Testis (tissue), 5 donors: ENCODE results near the gene POGLUT3. TPM values are rescaled to one million over a fixed set of nuclear protein-coding genes. Genes with fewer than 3 reads are reported as not detected.

ENCODE experiments used
- DNase-seq: peaks from one replicate; pipeline ENCODE4 v3.0.0-alpha.2; 2019
- H3K27ac ChIP-seq, 2 donors: fragments of 200-600 bp; sonication (generic); one replicate each; pipeline ENCODE4 v1.5.1; 2019
- H3K27me3 ChIP-seq: fragments of 200-600 bp; sonication (generic); one replicate; pipeline ENCODE4 v1.5.1; 2019
- H3K36me3 ChIP-seq: fragments of 200-600 bp; sonication (generic); one replicate; pipeline ENCODE4 v1.5.1; 2017; ENCODE audit warnings: low read depth; ENCODE audit errors: missing control alignments
- H3K4me1 ChIP-seq: fragments of 200-600 bp; sonication (generic); one replicate; pipeline ENCODE4 v1.5.1; 2019
- H3K4me3 ChIP-seq, 2 donors: fragments of 200-600 bp; sonication (generic); one replicate each; pipeline ENCODE4 v1.5.1; 2017 to 2019
- H3K9me3 ChIP-seq: fragments of 200-600 bp; sonication (generic); one replicate; pipeline ENCODE4 v1.5.1; 2017
- POLR2A ChIP-seq: fragments of 450-650 bp; IDR thresholded peaks from one replicate; pipeline ENCODE4 v1.6.1; 2017; ENCODE audit warnings: antibody characterized with exemption, mild to moderate bottlenecking, moderate library complexity
- WGBS, 2 donors: methylation state at CpG; one replicate each; pipeline ENCODE4 v1.1.5; 2018; 5-methylcytosine and 5-hydroxymethylcytosine counted together
- intact Hi-C: fragments of 100-400 bp; cut with DNase I; formaldehyde crosslinking; loops from one replicate; pipeline ENCODE4 v1.15.1; 2023; ENCODE audit warnings: low total_unique reads
- long read RNA-seq, 2 donors: transcript quantifications; one replicate each; lab custom pipeline, GENCODE V29; 2026
- polyA plus RNA-seq: library from polyadenylated mRNA; stranded (reverse); fragments of 350-450 nt; fragmentation: Illumina TruSeq; extraction: RNeasy Lipid Tissue Mini Kit (QIAGEN cat#74804); gene quantifications from one replicate; pipeline ENCODE4 v1.2.3, GENCODE V29; 2014; ENCODE audit warnings: low read depth, low replicate concordance; ENCODE audit not compliant: insufficient read depth
- total RNA-seq, 2 donors: library from RNA; depleted of rRNA; stranded (reverse); fragments of >200 nt; gene quantifications; one replicate each; pipeline ENCODE4 v1.2.3, GENCODE V29; 2016
- TF ChIP-seq, protein P1 (sequence below), 3 experiments: fragments of 450-650 bp in 2 of 3; fragments of 200-600 bp in 1 of 3; sonication (generic) in 1 of 3; IDR thresholded peaks; one replicate each; pipeline ENCODE4 v1.5.1; 2016 to 2019; ENCODE audit warnings: antibody characterized with exemption in 3 of 3, mild to moderate bottlenecking in 2 of 3, moderate library complexity in 1 of 3

Gene POGLUT3, protein sequence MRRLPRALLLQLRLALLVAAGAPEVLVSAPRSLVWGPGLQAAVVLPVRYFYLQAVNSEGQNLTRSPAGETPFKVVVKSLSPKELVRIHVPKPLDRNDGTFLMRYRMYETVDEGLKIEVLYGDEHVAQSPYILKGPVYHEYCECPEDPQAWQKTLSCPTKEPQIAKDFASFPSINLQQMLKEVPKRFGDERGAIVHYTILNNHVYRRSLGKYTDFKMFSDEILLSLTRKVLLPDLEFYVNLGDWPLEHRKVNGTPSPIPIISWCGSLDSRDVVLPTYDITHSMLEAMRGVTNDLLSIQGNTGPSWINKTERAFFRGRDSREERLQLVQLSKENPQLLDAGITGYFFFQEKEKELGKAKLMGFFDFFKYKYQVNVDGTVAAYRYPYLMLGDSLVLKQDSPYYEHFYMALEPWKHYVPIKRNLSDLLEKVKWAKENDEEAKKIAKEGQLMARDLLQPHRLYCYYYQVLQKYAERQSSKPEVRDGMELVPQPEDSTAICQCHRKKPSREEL
- total RNA-seq (10 to 100 TPM in 1 of 2 donors, 1 to 10 TPM in 1; 6.5 to 10.5 TPM), polyA plus RNA-seq (10.7 TPM)
- long read RNA-seq, donor 1, full-length matches to known transcripts, result 16 of 34 reads
- long read RNA-seq, donor 1, partial matches to known transcripts, result 18 of 34 reads
- long read RNA-seq, donor 1, other reads (novel, unspliced or antisense), result 0 of 34 reads
- long read RNA-seq, donor 2, full-length matches to known transcripts, result 6 of 15 reads
- long read RNA-seq, donor 2, partial matches to known transcripts, result 9 of 15 reads
- long read RNA-seq, donor 2, other reads (novel, unspliced or antisense), result 0 of 15 reads

GRCh38 chr11:108498046-108498815 is at the start of gene POGLUT3:
POGLUT3 (minus strand) TSS chr11:108498384; CDS start chr11:108498366, 18 bp downstream.
- Histone ChIP-seq H3K36me3 (no peaks in the 10 kb centered on the region), H3K27me3 (no peaks in the 10 kb centered on the region), H3K9me3 (no peaks in the 10 kb centered on the region), H3K27ac (peak within 1 kb of the TSS; percentile 84 to 94), H3K4me1 (no peaks in the 10 kb centered on the region), H3K4me3 (peak within 1 kb of the TSS; percentile 76 to 81)
- intact Hi-C loops, result no loop called here
- 0 to 1% methylated on average over 49 to 54 of the region's 84 CpGs for WGBS, 2 donors
- TF ChIP-seq, protein P1, sequence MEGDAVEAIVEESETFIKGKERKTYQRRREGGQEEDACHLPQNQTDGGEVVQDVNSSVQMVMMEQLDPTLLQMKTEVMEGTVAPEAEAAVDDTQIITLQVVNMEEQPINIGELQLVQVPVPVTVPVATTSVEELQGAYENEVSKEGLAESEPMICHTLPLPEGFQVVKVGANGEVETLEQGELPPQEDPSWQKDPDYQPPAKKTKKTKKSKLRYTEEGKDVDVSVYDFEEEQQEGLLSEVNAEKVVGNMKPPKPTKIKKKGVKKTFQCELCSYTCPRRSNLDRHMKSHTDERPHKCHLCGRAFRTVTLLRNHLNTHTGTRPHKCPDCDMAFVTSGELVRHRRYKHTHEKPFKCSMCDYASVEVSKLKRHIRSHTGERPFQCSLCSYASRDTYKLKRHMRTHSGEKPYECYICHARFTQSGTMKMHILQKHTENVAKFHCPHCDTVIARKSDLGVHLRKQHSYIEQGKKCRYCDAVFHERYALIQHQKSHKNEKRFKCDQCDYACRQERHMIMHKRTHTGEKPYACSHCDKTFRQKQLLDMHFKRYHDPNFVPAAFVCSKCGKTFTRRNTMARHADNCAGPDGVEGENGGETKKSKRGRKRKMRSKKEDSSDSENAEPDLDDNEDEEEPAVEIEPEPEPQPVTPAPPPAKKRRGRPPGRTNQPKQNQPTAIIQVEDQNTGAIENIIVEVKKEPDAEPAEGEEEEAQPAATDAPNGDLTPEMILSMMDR (IDR thresholded peaks at IDR 0.05), result no peak
- TF ChIP-seq POLR2A, result no peak
- DNase-seq, result peak; percentile 54

DNA sequence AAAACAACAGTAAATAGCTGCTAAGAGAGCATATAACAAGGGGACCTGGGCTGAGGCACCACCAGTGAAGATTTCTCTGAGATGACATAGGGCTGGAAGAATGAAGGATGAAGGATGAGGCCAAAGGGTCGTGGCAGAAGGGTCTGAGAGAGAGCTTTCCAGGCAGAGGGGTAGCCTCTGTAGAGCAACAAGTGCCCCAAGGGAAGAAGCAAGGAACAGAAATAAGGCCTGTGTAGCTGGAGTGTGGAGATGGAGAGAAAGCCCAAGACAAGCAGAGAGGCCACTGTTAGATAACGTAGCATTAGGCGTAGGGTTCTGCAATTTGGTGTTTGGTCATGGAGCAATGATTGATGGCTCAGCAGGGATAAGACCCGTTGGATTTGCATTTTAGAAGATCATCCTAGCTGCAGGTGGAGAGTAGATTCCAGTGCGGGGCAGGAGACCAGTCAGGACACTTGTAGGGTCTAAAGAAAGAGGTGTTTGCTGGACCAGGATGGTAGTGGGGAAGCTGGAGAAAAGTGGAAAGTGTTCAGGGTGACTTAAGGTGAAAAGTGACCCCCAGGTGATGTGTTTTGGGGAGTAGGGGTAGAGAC is 47.8 kb upstream of the POGLUT3 start:
- intact Hi-C loops, result no loop called here
- TF ChIP-seq, protein P1 (IDR thresholded peaks at IDR 0.05), result no peak
- TF ChIP-seq POLR2A, result no peak
- no peak for DNase-seq
- Histone ChIP-seq H3K9me3 (no peaks in the 10 kb centered on the region), H3K27me3 (no peaks in the 10 kb centered on the region), H3K27ac (no peak overlapping the region), H3K36me3 (no peaks in the 10 kb centered on the region), H3K4me1 (no peaks in the 10 kb centered on the region), H3K4me3 (no peak overlapping the region)
- 79 to 85% methylated on average over 5 of the region's 5 CpGs for WGBS, 2 donors

DNA sequence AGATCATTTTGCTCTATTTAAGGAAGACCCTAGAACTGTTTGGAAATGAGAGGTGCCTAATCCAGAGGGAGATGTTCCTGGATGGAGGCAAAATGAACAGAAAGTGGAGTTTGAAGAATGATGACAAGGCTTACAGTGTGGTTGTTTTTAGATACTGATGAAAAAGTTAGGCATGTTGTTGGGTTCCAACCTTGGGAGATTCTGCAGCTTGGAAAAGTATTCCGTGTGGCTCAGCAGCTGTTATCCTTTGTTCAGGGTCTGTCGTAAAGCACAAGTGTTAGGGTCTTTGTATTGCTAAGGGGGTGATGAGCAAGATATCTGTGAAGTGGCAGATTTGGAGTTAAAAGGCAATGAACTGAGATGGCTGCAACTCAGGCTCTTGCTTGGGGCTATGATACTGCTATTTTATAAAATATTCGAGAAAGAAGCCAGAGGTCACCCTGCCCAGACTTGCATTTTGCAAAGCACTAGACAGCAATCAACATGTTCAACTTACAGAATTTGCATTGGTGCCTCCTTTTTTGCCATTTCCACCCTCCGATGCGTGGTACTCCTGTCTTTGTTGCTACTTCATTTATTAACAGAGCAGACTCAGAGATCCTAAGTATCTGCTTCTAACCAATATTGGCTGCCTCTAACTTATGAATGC is 45.3 kb upstream of the POGLUT3 start:
- Histone ChIP-seq H3K27me3 (no peaks in the 10 kb centered on the region), H3K27ac (no peak overlapping the region), H3K4me1 (no peaks in the 10 kb centered on the region), H3K36me3 (no peaks in the 10 kb centered on the region), H3K4me3 (no peak overlapping the region), H3K9me3 (no peaks in the 10 kb centered on the region)
- WGBS, 2 donors, result 78 to 91% methylated on average over 5 of the region's 5 CpGs
- no peak for DNase-seq
- intact Hi-C loops, result no loop called here
- TF ChIP-seq, protein P1 (IDR thresholded peaks at IDR 0.05), result no peak
- no peak for TF ChIP-seq POLR2A

DNA sequence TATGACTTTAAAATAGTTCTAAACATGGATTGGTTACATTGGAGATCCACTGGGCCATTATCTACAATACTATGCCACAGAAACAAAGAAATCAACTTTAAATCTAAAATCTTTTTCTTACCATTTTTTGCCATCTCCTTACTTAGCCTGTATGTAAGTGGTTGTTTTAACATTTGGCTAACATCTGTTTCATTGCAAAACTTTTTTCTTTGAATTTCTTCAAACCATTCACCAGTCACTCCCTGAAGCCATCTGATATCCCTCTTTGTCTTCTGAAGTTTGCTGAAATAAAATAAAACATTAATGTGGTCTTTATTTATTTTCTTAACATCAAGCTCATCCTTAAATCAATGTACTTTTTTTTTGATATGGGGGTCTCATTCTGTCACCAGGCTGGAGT is 43.3 kb upstream of the POGLUT3 start:
- Histone ChIP-seq H3K27ac (no peak overlapping the region), H3K9me3 (no peaks in the 10 kb centered on the region), H3K36me3 (no peaks in the 10 kb centered on the region), H3K27me3 (no peaks in the 10 kb centered on the region), H3K4me3 (no peak overlapping the region), H3K4me1 (no peaks in the 10 kb centered on the region)
- no peak for TF ChIP-seq POLR2A
- TF ChIP-seq, protein P1 (IDR thresholded peaks at IDR 0.05), result no peak
- no peak for DNase-seq
- intact Hi-C loops, result no loop called here
